OCI-LY1 (cell line): Measurements from ENCODE around the gene KRT77.

ENCODE experiments used
- CTCF ChIP-seq: fragments of 200-600 bp; sonication (generic), shearing (Covaris generic); IDR thresholded peaks from 2 replicates; pipeline ENCODE4 v1.5.1; 2017; ENCODE audit warnings: mild to moderate bottlenecking, antibody characterized with exemption, low read length, moderate library complexity, mixed read lengths
- EZH2 ChIP-seq: fragments of 200-600 bp; sonication (generic), shearing (Covaris generic); IDR thresholded peaks from 2 replicates; pipeline ENCODE4 v1.8.0; 2017; ENCODE audit warnings: borderline replicate concordance, mixed run types, mild to moderate bottlenecking, antibody characterized with exemption, low read length, moderate library complexity, mixed read lengths

- TF ChIP-seq CTCF (no peak), EZH2 (no peak)
These were observed 30.9 kb downstream of the KRT77 start for GRCh38 chr12:52672321-52672933.
